Left ventricle myocardium inferior (tissue), 1 donor: ENCODE results near the gene OPRM1. TPM values are rescaled to one million over a fixed set of nuclear protein-coding genes. Genes with fewer than 3 reads are reported as not detected.
"Not testable (repeated sequence)": the region's sequence is repeated elsewhere in the genome, so short reads cannot be mapped to it uniquely, and the experiment has no call there.

Experiments
- DNase-seq: peaks from one replicate; pipeline ENCODE4 v3.0.0-alpha.2; 2020
- H3K27ac ChIP-seq: fragments of 200-600 bp; replicated peaks from 2 replicates; pipeline ENCODE4 v1.8.0; 2021
- H3K27me3 ChIP-seq: fragments of 200-600 bp; 2 replicates; pipeline ENCODE4 v1.8.0; 2021; ENCODE audit warnings: low read depth
- H3K36me3 ChIP-seq: fragments of 200-600 bp; 2 replicates; pipeline ENCODE4 v1.8.0; 2021
- H3K4me1 ChIP-seq: fragments of 200-600 bp; 2 replicates; pipeline ENCODE4 v1.8.0; 2021
- H3K4me3 ChIP-seq: fragments of 200-600 bp; 2 replicates; pipeline ENCODE4 v1.8.0; 2021; ENCODE audit warnings: mild to moderate bottlenecking, moderate library complexity
- H3K9me3 ChIP-seq: fragments of 200-600 bp; replicated peaks from 2 replicates; pipeline ENCODE4 v1.8.0; 2021
- CTCF ChIP-seq: fragments of 200-600 bp; IDR thresholded peaks from 2 replicates; pipeline ENCODE4 v1.8.0; 2021; ENCODE audit warnings: antibody characterized with exemption, mild to moderate bottlenecking, borderline replicate concordance
- intact Hi-C: fragments of 100-400 bp; cut with micrococcal nuclease; formaldehyde crosslinking; loops from one replicate; pipeline ENCODE4 v1.11.0; 2022
- total RNA-seq: library from RNA; stranded (reverse); fragmentation: NEBNext Ultra II Directional; extraction: Animal tissue kit (Norgen Biotek cat#: 25700); gene quantifications from one replicate; pipeline ENCODE4 v1.2.1, GENCODE V29; 2021
- donor health status: DM: no; HTN: yes; CAD: no; lungs with severe emphysema.

The OPRM1 gene
- total RNA-seq, 1 donor from 2014 or later = not detected

GRCh38 chr6:154196333-154196885 lies 157.4 kb downstream of the OPRM1 start:
- no peak overlapping the region for H3K27ac ChIP-seq
- intact Hi-C loops = no loop called here

GRCh38 chr6:154197196-154197860 lies 158.3 kb downstream of the OPRM1 start:
- TF ChIP-seq CTCF = no peak
- no peaks in the 10 kb centered on the region for H3K27me3 ChIP-seq
- H3K27ac ChIP-seq = no peak overlapping the region
- intact Hi-C loops = no loop called here
- no peaks in the 10 kb centered on the region for H3K4me1 ChIP-seq
- no peak for DNase-seq
- no peaks in the 10 kb centered on the region for H3K36me3 ChIP-seq
- no peak overlapping the region for H3K4me3 ChIP-seq
- H3K9me3 ChIP-seq = no peaks in the 10 kb centered on the region

More at GRCh38 chr6:154196333-154196885, 157.4 kb downstream of the OPRM1 start:
- Histone ChIP-seq H3K4me3 (no peak overlapping the region), H3K27me3 (no peaks in the 10 kb centered on the region), H3K9me3 (no peaks in the 10 kb centered on the region), H3K36me3 (no peaks in the 10 kb centered on the region), H3K4me1 (no peaks in the 10 kb centered on the region)
- no peak for DNase-seq
- TF ChIP-seq CTCF = no peak

GRCh38 chr6:154201688-154202087 lies 162.6 kb downstream of the OPRM1 start:
- H3K4me3 ChIP-seq, H3K4me1 ChIP-seq, H3K27ac ChIP-seq, DNase-seq, intact Hi-C loops, H3K36me3 ChIP-seq, H3K27me3 ChIP-seq, H3K9me3 ChIP-seq: not testable (repeated sequence)

- Histone ChIP-seq H3K4me1 (no peaks in the 10 kb centered on the region), H3K4me3 (no peak overlapping the region), H3K9me3 (no peaks in the 10 kb centered on the region), H3K27me3 (no peaks in the 10 kb centered on the region), H3K36me3 (no peaks in the 10 kb centered on the region), H3K27ac (no peak overlapping the region)
- TF ChIP-seq CTCF = no peak
- intact Hi-C loops = no loop called here
- DNase-seq = no peak
Observed at GRCh38 chr6:154202339-154202738, 163.3 kb downstream of the OPRM1 start.

GRCh38 chr6:154202958-154203357 lies 163.9 kb downstream of the OPRM1 start:
- Histone ChIP-seq H3K27me3 (no peaks in the 10 kb centered on the region), H3K27ac (no peak overlapping the region), H3K9me3 (no peaks in the 10 kb centered on the region), H3K4me3 (no peak overlapping the region), H3K36me3 (no peaks in the 10 kb centered on the region), H3K4me1 (no peaks in the 10 kb centered on the region)
- no peak for TF ChIP-seq CTCF
- DNase-seq = no peak
- intact Hi-C loops = no loop called here

- Histone ChIP-seq H3K27ac (no peak overlapping the region), H3K4me1 (no peaks in the 10 kb centered on the region), H3K4me3 (no peak overlapping the region), H3K9me3 (no peaks in the 10 kb centered on the region), H3K36me3 (no peaks in the 10 kb centered on the region), H3K27me3 (no peaks in the 10 kb centered on the region)
- no peak for DNase-seq
- intact Hi-C loops = no loop called here
- TF ChIP-seq CTCF = no peak
Observed at GRCh38 chr6:154206141-154206540, 167.1 kb downstream of the OPRM1 start.
